Superior temporal gyrus (tissue), 1 donor: ENCODE data around the gene TOM1L2.

Experiments
- DNase-seq: peaks from one replicate; pipeline ENCODE4 v3.0.0-alpha.2; 2016; ENCODE audit errors: extremely low spot score

Gene TOM1L2

DNA sequence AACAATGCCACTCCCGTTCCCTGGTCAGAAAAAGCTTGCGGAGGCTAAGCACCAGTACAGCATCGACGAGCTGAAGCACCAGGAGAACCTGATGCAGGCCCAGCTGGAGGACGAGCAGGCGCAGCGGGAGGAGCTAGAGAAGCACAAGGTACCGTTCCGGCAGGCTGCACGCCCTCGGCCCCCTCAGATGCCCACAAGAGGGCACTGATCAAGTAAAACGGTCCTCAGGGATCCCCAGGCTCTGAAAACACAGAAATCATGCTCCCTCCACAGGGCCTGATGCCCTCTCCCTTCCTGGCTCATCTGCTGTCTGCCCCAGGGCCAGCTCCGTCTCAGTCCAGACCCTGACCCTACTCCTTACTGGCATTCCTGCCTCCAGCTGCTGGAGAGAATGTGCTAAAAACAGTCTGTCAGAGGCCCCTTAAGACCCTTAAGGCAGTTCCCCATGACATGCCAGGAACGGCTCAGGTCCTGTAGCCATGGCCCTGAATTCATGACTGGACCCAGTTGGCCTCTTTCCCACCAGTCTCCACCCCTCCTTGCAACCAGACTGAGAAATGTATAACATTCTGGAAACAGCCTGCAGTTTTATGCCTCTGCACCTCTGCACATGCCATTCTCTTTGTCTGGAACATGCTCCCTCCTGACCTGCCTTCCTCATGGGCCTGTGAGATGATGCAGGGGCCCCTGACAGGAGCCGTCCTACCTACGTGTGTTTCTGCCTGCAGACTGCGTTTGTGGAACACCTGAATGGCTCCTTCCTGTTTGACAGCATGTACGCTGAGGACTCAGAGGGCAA lies 22.3 kb upstream of the TOM1L2 start:
- DNase-seq, result peak; percentile 38

DNA sequence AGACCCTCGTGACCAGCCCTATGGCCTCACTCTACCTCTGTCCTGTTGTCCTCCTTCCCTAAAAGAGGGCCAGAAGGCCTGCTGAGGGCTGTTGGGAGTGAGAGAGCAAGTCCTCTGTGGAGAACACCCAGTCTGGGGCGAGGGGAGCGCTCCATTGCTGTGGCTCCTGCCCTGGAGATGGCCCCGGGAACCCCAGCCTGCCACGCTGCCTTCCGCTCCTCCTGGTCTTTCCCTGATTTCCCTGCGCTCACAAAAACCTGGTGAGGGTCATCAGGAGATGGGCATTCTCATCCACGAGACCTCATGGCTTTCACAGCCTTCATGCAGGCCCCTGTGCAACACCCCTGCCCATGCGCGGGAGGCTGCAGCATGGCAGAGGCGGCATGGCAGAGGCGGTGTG lies 21.7 kb upstream of the TOM1L2 start:
- DNase-seq, result no peak

DNA sequence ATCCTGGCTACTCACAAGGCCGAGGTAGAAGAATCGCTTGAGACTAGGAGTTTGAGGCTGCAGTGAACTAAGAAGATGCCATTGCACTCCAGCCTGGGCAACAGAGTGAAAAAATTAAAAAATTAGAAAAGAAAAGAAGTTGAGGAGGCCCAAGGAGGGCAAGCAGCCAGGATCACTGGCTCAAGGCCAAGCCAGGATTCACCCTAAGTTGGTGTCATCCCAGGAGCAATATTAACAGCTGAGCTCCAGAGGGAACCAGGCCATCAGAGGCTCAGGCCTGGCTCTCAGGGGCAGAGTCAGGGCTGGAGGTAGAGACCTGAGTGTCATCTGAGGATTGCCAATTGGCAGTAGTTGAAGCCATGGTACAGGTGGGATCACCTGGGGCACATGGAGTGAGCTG lies 21.2 kb upstream of the TOM1L2 start:
- DNase-seq, result no peak

DNA sequence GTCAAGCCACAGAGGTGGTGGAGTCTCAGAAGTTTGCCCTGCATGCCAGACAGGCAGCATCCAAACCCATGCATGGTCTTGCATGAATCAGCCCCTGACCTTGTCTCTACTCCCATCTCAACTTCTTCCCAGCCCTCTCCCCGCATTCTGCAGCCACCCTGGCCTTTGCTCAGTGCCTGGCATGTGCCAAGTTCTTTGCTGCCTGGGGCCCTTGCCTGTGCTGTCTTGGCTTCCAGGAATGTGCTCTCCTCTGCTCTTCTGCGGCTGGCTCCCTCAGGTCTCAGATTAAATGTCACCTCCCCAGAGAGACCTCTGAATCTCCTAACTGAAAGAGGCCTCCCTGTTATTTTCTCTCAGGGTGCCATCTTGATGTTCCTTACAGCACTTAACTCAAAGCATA lies 18.1 kb upstream of the TOM1L2 start:
- DNase-seq, result no peak

DNA sequence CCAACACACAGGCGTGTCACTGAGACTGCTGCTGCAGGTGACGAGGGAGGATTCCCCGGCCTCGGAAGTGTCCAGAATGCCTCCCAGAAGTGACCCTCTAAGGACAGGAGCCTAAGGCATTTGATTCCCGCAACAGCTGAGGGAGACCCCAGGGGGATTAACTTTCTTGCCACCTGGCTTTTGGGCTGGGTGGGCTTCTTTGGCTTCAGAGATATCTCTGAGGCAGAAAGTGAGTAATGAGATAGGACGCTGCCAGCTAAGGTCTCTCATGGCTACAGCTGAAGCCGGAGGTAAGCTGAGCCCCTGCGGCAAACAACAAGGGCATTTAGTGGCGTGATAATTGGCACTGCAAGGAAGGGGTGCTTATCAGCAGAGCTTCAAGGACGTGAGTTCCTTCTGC lies 17.4 kb upstream of the TOM1L2 start:
- DNase-seq, result no peak

DNA sequence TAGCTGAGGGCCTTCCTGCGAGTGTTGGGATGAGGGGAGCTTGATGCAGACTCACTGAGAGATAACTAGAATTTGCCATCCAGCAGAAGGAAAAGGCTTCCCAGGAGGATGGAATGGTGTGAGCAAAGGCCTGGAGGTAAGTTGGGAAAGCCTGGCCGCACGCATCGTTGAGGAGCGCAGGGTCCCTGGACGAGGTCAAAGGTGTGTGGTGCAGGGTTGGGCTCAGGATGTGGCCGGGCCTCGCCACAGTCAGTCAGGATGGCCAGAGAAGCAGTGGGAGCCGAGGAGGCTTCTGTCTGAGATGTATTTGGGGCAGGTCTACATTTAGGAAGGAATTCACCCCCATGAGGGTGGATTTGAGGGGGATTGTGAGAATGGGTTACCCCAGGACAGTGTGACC lies 16.9 kb upstream of the TOM1L2 start:
- DNase-seq, result no peak

DNA sequence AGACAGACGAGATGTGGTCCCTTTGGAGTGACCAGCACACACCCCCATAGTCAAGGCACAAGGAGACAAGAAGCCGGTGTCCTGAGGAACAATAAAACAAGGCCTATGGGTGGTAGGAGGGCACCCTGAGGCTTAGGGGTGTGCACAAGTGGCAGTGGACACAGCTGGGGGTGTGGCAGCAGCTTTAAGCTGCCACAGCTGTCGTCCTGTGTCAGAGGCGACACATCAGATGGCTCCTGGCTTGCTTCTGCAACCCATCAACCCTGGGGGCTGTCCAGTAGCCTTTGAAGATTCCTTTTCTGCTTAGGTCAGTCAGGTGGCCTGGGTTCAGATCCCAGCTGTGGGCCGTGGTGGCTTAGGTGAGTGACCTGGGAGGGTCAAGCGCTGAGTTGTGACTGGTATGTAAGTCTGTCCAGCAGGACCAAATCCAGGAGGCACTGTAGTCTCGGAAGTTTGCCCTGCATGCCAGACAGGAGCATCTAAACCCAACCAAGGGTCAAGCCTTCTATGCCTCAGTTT lies 16.3 kb upstream of the TOM1L2 start:
- DNase-seq, result no peak

DNA sequence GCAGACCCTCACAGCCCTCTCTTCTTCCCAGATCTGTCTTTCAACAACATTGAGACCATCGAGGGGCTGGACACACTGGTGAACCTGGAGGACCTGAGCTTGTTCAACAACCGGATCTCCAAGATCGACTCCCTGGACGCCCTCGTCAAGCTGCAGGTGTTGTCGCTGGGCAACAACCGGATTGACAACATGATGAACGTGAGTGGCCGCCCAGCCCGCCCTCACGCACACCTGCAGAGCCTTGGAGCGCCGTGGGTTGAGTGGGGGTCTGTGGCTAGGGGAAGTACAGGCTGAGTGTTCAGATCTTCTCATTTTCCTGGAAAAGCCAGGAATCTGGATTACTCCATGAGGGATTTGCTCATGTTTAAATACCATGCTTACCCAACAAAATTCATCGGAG lies 15.7 kb upstream of the TOM1L2 start:
- no peak for DNase-seq

DNA sequence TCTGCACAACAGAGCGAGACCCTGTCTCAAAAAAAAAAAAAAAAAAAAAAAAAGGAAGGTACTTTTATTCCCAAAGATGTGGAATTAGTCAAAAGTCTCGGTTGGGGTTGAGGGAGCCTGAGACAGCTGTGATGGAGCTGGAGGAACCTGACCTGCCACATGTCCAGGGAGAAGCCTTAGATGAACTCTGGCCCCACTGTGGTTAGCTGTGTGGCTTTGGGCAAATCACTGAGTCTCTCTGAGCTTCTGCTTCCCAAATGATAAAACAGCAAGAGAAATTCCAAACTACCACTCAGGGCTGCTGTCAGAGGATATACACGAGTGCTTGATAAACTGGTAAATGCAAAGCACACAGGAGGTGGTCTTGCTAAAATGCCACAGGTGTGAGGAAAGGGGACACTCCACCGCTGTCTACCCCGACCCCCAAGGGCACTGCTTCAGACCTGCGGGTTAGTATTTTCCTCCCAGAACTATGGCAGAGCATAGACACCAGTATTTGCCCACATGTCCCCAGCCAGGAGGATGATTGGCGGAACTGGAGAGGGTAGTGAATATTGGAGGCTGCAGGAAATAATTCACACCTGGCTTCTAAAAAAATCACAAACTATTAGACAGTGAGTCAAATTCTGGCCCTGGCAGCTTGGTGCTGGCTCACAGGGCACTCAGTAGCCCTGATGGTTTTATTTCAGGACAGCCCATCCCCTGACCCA lies 15.1 kb upstream of the TOM1L2 start:
- no peak for DNase-seq

DNA sequence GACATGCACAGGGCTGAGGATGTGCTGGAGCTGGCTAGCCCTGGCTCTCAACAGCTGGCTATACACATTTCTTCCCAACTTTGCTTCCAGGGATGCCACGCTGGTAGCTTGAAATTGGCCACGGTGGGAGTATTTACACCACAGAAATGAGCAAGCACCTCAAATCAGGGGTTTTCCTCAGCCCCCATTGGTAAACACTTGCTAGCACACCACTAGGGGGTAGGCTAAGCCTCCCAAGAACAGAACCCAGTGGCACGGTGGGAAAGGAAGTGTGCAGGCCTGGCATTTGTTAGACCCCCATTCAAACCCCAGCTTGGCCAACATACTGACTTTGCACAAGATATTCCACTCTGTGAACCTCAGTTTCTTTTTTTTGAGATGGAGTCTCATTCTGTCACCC lies 13.4 kb upstream of the TOM1L2 start:
- no peak for DNase-seq

DNA sequence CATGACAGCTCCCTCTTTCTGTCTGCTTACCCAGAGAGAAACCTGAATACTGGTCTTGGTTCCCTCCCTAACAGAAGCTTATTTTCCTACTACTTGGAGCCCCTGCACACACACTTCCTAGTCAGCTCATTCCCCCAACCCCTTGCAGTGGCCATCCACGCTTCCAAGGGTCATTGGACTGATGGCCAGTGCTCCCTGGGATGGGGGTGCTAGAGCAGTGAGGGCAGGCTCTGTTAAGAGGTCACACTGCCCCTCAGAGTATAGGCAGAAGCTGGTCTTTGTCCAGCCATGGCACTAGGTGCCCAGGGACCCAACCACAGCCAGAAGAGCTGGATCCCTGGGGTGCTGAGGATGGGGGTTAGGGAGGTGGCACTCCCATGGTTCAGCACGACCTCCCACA lies 13.0 kb upstream of the TOM1L2 start:
- DNase-seq, result no peak

DNA sequence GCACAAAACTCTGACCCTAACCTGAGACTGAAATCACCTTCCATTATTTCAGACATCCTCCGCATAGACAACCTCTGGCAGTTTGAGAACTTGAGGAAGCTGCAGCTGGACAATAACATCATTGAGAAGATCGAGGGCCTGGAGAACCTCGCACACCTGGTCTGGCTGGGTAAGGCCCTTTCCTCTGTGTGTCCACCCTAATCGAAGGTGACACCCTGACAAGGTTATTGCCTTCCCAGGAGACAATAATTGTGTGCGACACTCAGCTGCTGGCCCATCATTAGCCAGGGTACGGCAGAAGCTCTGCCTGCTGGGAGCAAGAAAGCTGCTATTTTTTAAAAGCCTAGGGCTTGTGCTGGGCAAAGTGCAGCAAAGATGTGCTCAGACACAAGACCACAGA lies 11.6 kb upstream of the TOM1L2 start:
- no peak for DNase-seq

DNA sequence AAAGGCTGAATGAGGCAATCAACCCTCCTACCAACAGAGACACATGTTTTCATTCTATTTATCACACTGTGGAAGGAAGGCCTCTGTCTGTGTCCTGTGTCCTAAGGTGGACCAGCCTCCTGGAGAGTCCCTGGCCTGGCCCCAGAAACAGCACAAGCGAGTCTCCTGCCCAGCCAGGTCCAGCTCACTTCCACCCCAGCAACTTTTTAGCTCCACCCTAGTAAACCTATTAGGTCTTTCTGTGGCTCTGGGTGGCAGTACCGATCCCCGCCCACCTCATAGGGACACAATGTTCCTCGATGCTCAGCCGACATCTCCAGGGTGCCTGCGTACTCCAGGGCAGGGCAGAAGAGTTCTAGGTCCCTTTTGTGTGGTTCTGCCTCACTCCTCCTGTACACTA lies 11.2 kb upstream of the TOM1L2 start:
- DNase-seq, result no peak

DNA sequence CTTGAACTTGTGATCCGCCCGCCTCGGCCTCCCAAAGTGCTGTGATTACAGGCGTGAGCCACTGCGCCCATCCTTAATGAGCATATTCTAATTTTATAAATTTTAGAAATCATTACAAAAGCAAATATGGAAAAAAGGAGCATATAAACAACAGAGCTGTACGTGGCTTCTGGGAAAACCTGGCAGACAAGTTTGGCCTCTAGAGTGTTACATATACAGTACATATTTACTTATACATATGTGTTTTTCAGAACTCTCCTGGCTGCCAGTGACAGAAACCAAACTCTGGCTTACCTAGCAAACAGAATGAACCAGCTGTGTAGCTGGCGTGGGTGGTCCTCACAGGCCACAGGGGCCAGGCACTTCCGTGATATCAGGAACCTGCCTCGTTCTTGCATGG lies 10.6 kb upstream of the TOM1L2 start:
- no peak for DNase-seq

DNA sequence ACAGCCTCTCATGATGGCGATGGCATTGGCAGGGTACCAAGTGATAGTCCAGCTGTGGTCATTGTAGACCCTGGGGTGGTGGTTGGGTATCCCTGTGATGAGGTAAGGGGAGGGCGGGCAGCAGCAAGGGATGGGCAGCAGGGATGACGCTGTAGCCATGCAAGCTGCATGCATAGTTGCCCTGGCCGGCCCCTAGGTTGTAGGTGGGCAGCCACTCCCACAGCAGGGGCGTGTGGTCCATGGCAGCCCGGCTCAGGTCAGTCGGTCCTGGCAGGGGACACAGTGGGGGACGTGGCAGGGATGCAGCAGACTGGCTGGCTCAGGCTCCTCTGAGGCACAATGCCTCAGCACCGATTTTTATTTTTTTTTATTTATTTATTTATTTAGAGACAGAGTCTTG lies 9.1 kb upstream of the TOM1L2 start:
- no peak for DNase-seq

DNA sequence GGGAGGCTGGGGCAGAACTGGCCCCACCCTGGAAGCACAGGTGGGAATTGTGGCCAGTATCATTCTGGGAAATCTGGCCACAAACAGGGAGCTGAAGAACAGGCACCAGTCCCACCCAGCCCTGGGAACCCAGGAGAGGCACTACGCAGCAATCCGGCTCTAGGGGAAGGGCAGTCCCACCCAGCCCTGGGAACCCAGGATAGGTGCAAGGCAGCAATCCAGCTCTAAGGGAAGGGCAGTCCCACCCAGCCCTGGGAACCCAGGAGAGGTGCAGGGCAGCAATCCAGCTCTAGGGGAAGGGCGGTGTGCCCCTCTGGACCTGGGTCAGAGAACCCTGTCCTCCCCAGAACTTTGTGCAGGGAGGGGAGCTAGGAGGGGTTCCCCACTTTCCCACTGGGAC lies 7.6 kb upstream of the TOM1L2 start:
- no peak for DNase-seq

DNA sequence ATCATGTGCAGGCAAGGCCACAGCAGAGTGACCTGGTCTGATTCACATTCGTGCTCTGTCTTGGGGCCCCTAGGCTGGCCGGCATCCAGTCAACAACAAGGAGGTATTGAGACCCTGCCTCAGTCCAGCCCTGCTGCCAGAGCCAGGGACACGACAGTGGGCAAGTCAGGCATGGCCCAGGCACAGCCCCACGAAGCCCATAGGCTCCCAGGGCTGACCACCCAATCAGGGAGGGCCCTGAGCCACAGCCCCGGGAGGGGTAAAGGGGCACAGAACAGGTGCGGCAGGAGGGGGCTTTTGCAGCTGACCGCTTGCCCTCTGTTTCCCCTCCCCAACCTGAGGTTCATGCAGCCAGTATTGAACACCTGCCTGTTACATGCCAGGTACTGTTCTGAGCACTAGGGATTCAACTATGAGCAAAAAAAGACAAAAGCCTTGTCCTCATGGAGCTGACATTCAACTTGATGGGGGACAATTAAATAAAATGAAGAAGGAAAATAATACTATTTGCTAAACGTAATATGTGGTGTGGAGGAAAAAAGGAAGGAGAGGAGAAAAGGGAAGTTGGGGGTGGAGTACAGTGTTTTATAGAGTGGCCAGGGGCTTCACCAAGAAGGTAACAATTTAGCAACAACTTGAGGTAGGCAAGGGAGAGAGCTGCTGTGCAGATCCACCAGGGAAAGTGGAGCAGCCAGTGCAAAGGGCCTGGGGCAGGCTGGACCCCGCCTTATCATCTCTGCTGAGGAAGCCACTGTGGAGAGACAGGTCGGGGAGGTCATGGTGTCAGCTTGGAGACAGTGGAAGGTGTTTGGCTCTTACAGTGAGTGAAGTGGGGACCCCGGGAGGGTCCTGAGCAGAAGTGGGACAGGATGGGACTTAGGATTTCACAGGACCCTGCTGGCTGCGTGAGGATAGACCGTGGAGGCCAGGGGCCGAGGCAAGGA lies 6.6 kb upstream of the TOM1L2 start:
- no peak for DNase-seq

DNA sequence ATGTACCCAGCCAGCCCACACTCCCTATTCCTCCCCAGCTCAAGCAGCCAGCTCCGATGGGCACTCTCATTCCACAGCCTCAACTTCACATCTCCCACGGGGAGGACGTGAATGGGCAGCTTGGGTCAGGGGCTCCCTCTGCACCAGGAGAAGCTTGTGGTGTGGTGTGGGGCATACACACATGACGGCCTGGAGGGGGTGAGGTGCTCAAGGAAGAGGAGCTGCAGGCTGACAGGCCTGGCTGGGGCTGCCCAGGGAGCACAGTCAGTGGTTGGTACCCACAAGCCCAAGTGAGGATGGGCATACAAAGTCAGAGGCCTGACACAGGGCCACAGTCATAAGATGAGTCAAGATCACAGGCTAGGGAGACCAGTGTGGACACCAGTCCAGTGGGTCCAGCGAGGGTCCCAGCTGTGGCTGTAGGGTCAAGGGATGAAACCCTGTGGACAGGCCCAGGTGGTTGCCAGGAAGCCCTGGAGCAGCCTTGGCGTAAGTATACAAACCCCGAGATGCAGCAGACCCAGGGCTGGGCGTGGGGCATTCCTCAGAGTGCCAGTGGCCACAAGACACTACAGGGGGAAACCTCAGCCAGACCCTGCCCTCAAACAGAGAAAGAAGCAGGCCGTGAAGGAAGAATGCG lies 4.9 kb upstream of the TOM1L2 start:
- no peak for DNase-seq

DNA sequence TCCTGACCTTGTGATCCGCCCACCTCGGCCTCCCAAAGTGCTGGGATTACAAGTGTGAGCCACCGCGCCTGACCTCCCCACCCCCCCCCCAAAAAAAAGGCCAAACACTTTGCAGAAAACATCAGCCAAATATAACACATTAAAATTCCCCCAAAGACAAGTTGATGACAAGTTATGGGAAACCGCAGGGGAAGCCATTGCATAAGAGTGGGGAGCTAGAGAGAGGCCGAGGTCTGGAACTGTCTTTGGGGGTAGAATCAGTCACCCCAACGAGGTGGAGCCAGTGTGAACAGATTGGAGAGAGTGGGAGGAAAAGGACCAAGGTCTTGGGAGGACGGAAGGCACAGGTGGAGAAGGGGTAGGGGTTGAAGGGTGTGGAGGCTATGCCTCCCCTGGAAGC lies 3.2 kb upstream of the TOM1L2 start:
- no peak for DNase-seq

DNA sequence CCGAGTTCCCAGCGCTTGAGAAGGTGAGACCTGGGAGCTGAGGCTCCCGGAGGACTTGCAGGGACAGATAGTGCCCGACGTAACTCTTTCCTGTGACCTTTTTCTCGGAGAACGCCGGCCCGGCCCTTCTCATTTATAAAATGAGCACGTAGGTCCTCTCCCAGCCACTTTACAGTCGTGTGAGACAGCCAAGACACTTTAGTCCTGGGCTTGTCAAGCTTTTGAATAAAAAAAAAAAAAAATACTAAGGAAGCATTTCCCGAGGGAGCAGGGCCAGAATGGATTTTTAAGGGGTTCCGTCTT lies 703 bp upstream of the TOM1L2 start:
- no peak for DNase-seq

DNA sequence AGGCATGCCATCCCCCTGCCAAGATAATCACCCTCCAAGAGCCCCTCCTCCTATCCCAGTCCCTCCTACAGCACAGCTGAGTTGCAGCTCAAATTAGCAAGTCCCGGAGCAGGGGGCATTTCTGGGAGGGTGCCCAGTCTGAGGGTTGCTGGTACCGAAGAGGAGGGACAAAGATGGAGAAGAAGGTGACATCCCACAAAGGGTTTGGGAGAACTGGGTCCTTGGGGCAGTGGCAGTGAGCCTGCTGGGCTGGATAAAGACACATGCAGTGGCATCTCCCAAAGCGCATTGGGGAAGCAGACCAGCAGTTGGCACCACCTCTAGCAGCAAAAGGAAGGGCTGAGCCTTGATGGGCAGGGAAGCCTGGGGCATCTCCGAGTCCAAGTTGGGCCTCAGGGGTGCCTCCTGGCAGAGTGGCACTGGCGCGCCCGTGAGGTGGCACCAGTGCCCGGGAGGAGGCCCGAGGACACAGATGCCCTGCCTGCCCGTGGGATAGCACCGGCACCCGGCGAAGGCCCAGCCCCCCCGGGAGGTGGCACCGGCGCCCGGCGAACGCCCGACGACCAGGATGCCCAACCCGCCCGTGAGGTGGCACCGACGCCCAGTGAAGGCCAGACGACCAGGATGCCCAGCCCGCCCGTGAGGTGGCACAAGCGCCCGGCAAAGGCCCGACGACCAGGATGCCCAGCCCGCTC lies 622 bp downstream of the TOM1L2 start:
- DNase-seq, result no peak
